ENCODE measurements around the gene AMBRA1. TPM values are rescaled to one million over a fixed set of nuclear protein-coding genes. Genes with fewer than 3 reads are reported as not detected.

AMBRA1 gene
- total and polyA plus RNA-seq, 2 donors (not counting 3 experiments of a cell fraction or from before 2014, with no cell fraction given) = 18.4 to 32.4 TPM

DNA sequence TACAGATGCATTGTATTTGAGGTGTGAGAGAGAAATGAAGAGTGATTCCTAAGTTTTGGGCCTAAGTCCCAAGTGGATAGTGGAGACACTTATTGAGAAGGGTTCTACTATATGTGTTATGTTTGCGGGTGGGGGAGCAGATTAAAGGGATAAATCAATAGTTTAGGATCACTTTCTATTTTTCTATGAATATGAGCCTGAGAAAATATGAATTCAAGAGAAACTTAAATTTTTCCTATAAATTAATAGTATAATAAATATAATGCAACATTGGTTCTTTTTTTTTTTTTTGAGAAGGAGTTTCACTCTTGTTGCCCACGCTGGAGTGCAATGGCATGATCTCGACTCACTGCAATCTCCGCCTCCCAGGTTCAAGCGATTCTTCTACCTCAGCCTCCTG lies 31.3 kb downstream of the AMBRA1 start:
- ChIA-PET CTCF (interaction anchor here (1.2 to 1.9 kb wide), 2 partner anchors 55 to 174 kb away, joined by 3 to 5 read pairs; partner anchors contain the start of gene ATG13), POLR2A (no interaction called here)
- Histone ChIP-seq H3K4me3 (replicated peaks in 1 of 3; ENCODE audit: insufficient read depth in 1 of 3, low read depth in 1 of 3, low read length in 3 of 3) (no peak overlapping the region), H3K4me2 (ENCODE audit: insufficient read depth, low read length) (no peak overlapping the region), H3K27ac (ENCODE audit: insufficient read depth, low read depth, low read length) (no peak overlapping the region), H3K4me1 (ENCODE audit: control insufficient read depth, extremely low read depth, insufficient read depth, low read length) (peaks cover 27% of the 10 kb centered on the region), H4K20me1 (replicated peaks; ENCODE audit: control insufficient read depth, extremely low read depth, insufficient read depth, low read length) (no peaks in the 10 kb centered on the region), H3K79me2 (ENCODE audit: control insufficient read depth, insufficient read depth, low read length) (peaks cover 60% of the 10 kb centered on the region), H3K9me1 (replicated peaks; ENCODE audit: control insufficient read depth, extremely low read depth, insufficient read depth, low read length) (no peaks in the 10 kb centered on the region), H3K27me3 (ENCODE audit: control insufficient read depth in 2 of 2, insufficient read depth in 2 of 2, low read length in 2 of 2) (no peaks in the 10 kb centered on the region), H3K9me3 (replicated peaks; ENCODE audit: control insufficient read depth, insufficient read depth, low read length) (no peaks in the 10 kb centered on the region), H3K36me3 (ENCODE audit: control insufficient read depth in 2 of 2, extremely low read depth in 1 of 2, insufficient read depth in 2 of 2, low read length in 2 of 2) (no peaks in the 10 kb centered on the region), H3K9ac (replicated peaks; ENCODE audit: extremely low read depth, insufficient read depth, low read length) (no peak overlapping the region), H2AFZ (ENCODE audit: low read depth, low read length) (no peak overlapping the region)
- TF ChIP-seq FOS (IDR thresholded peaks at IDR 0.05; ENCODE audit: borderline replicate concordance, insufficient read depth, low read length) (no peak), JUN (IDR thresholded peaks at IDR 0.05; ENCODE audit: borderline replicate concordance, insufficient read depth, insufficient read length, low read depth) (no peak)
- DNase-seq (ENCODE audit: low read depth, low spot score) (no peak), FAIRE-seq (no peak)
- intact Hi-C loops (cut with micrococcal nuclease) (no loop called here), dilution Hi-C loops (cut with MboI; ENCODE audit: extremely low pct_ligation_motif_present, low sequenced_read_pairs) (no loop called here)
- no TSS peak for BruUV-seq (replicated peaks)

DNA sequence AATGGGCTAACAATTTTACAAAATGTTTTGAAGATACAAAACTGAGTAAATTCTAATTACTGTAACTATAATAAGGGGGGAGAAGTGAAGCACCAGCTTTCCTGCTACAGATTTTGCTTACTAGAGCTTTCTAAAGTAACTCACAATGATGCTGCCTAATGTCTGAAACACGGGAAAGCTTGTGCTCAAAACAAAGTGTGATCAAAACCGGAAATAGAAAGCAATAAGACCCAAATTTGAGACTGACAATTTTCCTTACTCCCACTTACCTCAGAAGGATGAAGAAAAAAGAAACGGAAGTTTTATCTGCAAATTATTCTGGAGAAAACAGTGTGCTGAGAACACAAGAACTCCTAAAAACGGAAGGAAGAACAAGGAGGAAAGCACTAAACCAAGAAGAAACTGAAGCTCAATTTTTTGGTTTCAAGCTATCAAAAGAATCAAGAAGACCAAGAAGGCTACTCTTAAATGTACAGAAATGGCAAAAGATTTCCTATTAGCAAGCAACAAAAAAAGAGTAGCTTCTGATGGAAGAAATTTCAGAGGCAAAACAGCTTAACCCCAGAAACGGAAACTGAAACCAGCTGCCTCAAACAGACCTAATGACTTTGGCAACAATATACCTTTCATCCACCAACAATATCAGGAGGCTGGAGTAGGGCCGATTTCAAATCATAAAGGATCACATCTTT lies 33.4 kb downstream of the AMBRA1 start:
- ChIA-PET CTCF (interaction anchor here (0.7 to 2.0 kb wide), 10 partner anchors 11 to 172 kb away, joined by 3 to 11 read pairs (median 4); partner anchors contain the start of gene AMBRA1), POLR2A (interaction anchor here (0.5 to 0.7 kb wide), 2 partner anchors 10 to 59 kb away, joined by 3 to 5 read pairs; no protein-coding TSS in a partner anchor)
- BruUV-seq (replicated peaks) = TSS peak; percentile 7
- H2AFZ ChIP-seq (ENCODE audit: low read depth, low read length) = peak overlapping the region; percentile 56
- peak overlapping the region; percentile 99 for H3K4me2 ChIP-seq (ENCODE audit: insufficient read depth, low read length)
- peaks cover 58% of the 10 kb centered on the region for H3K79me2 ChIP-seq (ENCODE audit: control insufficient read depth, insufficient read depth, low read length)
- H3K27me3 ChIP-seq (ENCODE audit: control insufficient read depth in 2 of 2, insufficient read depth in 2 of 2, low read length in 2 of 2) = no peaks in the 10 kb centered on the region
- H3K4me3 ChIP-seq (replicated peaks in 1 of 3; ENCODE audit: insufficient read depth in 1 of 3, low read depth in 1 of 3, low read length in 3 of 3) = peak overlapping the region; percentile 15 to 61 (median 26)
- intact Hi-C loops (cut with micrococcal nuclease) = no loop called here
- DNase-seq (ENCODE audit: low read depth, low spot score) = peak; percentile 65
- no peaks in the 10 kb centered on the region for H3K36me3 ChIP-seq (ENCODE audit: control insufficient read depth in 2 of 2, extremely low read depth in 1 of 2, insufficient read depth in 2 of 2, low read length in 2 of 2)
- peak overlapping the region; percentile 61 for H3K27ac ChIP-seq (ENCODE audit: insufficient read depth, low read depth, low read length)
- peaks cover 31% of the 10 kb centered on the region for H3K4me1 ChIP-seq (ENCODE audit: control insufficient read depth, extremely low read depth, insufficient read depth, low read length)
- H3K9ac ChIP-seq (replicated peaks; ENCODE audit: extremely low read depth, insufficient read depth, low read length) = peak overlapping the region; percentile 68
- no peak for TF ChIP-seq JUN (IDR thresholded peaks at IDR 0.05; ENCODE audit: borderline replicate concordance, insufficient read depth, insufficient read length, low read depth)
- TF ChIP-seq FOS (IDR thresholded peaks at IDR 0.05; ENCODE audit: borderline replicate concordance, insufficient read depth, low read length) = no peak
- TF ChIP-seq, protein P1, sequence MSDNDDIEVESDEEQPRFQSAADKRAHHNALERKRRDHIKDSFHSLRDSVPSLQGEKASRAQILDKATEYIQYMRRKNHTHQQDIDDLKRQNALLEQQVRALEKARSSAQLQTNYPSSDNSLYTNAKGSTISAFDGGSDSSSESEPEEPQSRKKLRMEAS (IDR thresholded peaks at IDR 0.05; ENCODE audit: insufficient read depth, insufficient read length) = no peak
- TF ChIP-seq POLR2A (IDR thresholded peaks at IDR 0.05; ENCODE audit: low read depth, low read length) = no peak
- TF ChIP-seq MYC (IDR thresholded peaks at IDR 0.05; ENCODE audit: low read depth, low read length) = no peak
- no peak for TF ChIP-seq EZH2 (IDR thresholded peaks at IDR 0.05; ENCODE audit: borderline replicate concordance, low read depth, low read length, severe bottlenecking)
- TF ChIP-seq, protein P2, sequence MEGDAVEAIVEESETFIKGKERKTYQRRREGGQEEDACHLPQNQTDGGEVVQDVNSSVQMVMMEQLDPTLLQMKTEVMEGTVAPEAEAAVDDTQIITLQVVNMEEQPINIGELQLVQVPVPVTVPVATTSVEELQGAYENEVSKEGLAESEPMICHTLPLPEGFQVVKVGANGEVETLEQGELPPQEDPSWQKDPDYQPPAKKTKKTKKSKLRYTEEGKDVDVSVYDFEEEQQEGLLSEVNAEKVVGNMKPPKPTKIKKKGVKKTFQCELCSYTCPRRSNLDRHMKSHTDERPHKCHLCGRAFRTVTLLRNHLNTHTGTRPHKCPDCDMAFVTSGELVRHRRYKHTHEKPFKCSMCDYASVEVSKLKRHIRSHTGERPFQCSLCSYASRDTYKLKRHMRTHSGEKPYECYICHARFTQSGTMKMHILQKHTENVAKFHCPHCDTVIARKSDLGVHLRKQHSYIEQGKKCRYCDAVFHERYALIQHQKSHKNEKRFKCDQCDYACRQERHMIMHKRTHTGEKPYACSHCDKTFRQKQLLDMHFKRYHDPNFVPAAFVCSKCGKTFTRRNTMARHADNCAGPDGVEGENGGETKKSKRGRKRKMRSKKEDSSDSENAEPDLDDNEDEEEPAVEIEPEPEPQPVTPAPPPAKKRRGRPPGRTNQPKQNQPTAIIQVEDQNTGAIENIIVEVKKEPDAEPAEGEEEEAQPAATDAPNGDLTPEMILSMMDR (IDR thresholded peaks at IDR 0.05; ENCODE audit: extremely low read depth in 1 of 2, insufficient read depth in 1 of 2, low read depth in 1 of 2, low read length in 2 of 2) = no peak
- TF ChIP-seq GATA2 (IDR thresholded peaks at IDR 0.05; ENCODE audit: insufficient read depth, insufficient read length, low read depth, low read length) = no peak
- no peak for TF ChIP-seq POLR2AphosphoS5 (IDR thresholded peaks at IDR 0.05; ENCODE audit: insufficient read depth, low read depth, low read length)
- H3K9me1 ChIP-seq (replicated peaks; ENCODE audit: control insufficient read depth, extremely low read depth, insufficient read depth, low read length) = no peaks in the 10 kb centered on the region
- H3K9me3 ChIP-seq (replicated peaks; ENCODE audit: control insufficient read depth, insufficient read depth, low read length) = no peaks in the 10 kb centered on the region
- dilution Hi-C loops (cut with MboI; ENCODE audit: extremely low pct_ligation_motif_present, low sequenced_read_pairs) = no loop called here
- H4K20me1 ChIP-seq (replicated peaks; ENCODE audit: control insufficient read depth, extremely low read depth, insufficient read depth, low read length) = no peaks in the 10 kb centered on the region
- peak; percentile 28 for FAIRE-seq
